NCI-H460 (cell line): ENCODE measurements around the gene SEPTIN6. TPM values are rescaled to one million over a fixed set of nuclear protein-coding genes. Genes with fewer than 3 reads are reported as not detected.

Source experiments
- DNase-seq: peaks from one replicate; pipeline ENCODE4 v3.0.0-alpha.2; 2016; ENCODE audit warnings: low read depth; ENCODE audit errors: extremely low read depth
- small RNA-seq, 2 experiments: library from RNA; depleted of rRNA; stranded (forward); fragments of <200 nt; gene quantifications; one replicate each; pipeline ENCODE3, GENCODE V24; 2014
- total RNA-seq: library from RNA; depleted of rRNA; stranded (reverse); fragments of >200 nt; shearing (Covaris generic); gene quantifications from 2 replicates; pipeline ENCODE4 v1.2.3, GENCODE V29; 2014; rRNA removed

Gene SEPTIN6
- total RNA-seq, 1 experiment from 2014 or later, result 8.9 TPM

DNA sequence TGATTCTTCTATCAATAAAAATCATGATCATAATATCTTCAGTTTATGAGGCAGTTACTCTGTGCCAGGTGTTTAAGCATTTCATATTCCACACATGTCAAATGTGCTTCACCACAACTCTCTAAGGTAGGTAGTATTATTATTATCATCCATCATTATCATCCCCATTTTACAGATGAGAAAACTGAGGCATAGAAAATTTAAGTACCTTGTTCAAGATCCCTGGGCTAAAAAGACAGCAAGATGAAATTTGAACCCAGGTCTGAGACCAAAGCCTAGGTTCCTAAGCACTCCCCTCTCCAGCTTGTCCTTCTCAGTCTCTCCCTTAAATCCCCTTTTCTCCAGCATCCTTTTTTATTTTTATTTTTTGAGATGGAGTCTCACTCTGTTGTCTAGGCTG lies 33.4 kb downstream of the SEPTIN6 start:
- no peak for DNase-seq

DNA sequence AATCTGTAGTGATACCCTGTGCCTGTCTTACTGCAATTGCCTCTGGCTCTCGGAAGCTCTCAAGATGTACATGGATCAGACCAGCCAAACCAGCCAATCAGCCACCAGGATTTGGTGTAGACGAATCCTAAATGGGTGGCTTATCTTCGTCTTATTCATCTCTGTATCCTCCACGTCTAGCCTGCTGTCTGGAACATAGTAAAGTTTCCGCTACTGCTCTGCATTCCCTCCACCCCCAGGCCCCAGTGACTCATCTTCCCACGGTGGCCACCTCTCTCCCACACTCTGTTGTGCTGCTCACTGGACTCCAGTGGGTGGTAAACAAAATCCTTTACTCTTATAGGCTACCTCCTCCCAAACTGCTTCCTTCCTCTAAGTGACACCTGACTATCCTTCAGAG lies 37.8 kb downstream of the SEPTIN6 start:
- no peak for DNase-seq

DNA sequence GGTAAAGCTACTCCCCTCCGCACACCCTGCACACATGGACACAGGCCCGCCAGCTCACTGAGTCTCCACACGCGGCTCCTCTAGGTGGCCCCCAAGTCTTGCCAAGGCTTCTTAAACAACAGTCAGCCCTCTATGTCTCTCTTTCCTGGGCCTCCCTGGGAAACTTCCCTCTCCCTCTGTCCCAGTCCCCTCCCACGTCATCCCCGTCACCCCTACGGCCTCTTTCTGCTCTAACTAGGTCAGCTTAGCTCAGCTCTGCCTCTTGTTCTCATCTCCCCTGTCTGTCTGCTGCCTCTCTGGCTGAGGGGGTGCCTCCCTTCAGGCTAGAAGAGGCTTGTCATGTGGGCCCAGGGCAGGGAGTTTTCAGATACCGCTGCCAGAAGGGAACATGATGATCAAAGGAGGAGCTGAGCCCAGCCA lies 38.8 kb downstream of the SEPTIN6 start:
- DNase-seq, result no peak

DNA sequence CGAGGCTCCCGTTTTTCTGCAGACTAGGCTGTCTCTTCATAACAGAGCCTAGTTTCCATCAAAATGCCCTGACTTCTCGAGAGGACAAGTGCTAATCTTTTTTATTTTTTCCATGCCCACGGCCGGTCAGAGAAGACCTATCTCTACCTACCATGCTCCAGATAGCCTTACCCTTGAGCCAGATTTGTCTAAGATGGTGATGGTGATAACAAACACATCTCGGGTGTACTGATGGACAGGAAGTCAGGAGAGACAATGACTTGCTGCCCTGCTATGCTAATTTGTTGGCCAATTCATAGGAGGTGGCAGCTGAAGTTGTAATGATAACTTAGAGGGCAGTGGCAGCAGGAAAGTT lies 44.6 kb downstream of the SEPTIN6 start:
- DNase-seq, result no peak

DNA sequence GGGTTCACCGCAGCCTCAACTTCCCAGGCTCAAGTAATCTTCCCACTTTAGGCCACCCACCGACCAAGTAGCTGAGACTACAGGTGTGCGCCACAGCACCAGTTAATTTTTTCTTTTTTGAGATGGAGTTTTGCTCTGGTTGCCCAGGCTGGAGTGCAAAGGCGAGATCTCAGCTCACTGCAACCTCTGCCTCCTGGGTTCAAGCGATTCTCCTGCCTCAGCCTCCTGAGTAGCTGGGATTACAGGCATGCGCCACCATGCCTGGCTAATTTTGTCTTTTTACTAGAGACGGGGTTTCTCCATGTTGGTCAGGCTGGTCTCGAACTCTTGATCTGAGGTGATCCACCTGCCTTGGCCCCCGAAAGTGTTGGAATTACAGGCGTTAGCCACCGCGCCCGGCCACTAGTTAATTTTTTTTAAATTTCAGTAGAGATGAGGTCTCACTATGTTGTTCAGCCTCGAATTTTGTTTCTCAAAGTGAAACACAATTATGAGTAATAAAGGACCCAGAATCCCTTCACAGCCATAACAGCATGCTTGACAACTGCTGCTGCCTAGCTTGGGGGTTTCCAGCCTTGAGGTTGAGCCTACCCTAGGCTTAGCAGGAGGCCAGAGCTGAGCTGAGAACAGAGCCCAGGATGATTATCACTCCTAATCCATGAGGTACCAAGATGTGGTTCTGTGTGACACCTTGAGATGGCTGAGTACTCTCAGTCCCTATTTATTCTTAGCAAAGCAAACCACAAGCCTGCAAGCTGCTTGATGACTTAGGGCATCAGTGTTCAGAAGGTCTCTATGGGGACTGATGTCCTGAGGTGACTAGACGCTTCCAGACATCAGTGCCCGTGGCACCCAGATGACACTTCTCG lies 45.2 kb downstream of the SEPTIN6 start:
- DNase-seq, result no peak

DNA sequence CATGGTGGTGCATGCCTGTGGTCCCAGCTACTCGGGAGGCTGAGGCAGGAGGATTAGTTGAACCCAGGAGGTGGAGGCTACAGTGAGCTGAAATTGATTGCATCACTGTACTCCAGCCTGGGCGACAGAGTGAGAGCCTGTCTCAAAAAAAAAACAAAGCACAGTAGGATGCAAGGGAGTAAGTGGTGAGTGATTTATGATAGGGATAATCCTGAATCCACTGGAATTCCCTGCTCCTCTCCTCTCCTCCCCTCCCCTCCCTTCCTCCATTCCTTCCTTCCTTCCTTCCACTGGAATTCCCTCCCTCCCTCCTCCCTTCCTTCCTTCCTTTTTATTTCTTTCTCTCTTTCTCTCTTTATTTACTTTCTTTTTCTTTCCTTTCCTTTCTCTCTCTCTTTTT lies 45.9 kb downstream of the SEPTIN6 start:
- DNase-seq, result no peak

DNA sequence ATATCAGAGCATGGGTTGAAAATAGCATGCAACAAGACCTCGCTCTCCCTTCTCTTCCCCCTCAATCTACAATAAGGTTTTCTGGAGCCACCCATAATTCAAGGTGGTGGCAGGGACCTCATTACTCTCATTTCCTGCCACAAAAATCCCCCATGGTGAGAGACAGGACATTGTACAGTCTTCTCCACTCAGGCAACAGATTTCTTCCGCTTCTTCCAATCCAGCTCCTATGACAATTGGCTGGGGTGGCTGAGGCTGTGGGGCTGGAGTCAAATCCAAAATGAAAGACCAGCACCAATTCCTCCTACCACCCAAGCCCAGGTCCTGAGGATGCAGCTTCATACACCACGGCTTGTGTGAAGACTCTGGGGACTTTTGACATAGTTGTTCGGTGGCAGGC lies 46.5 kb downstream of the SEPTIN6 start:
- no peak for DNase-seq

DNA sequence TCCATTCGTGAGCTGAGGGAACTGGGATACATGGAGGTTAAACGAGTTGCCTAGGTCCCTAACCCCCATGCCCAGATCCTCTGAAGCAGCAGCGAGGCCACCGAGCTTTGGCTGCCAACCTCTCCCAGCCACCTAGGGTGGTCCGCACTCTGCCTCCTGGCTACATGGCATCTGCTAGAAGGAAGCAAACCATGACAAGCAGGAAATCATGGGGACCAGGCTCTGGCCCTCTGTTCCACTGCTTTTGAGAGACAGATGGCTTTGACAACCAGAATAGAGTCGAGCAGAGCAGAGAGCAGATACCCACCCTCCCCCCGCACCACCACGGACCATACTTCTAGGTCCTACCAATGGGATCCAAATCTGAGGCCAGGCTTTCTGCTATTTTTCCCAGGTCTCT lies 49.3 kb downstream of the SEPTIN6 start:
- no peak for DNase-seq

Small RNAs within 50 kb of the gene (small RNA-seq; reads per million reads assigned to genes)
- gene MIR766, result 0.10 to 10.8 reads per million in 2 experiments

Other genes with a start within 250 kb of the SEPTIN6 start
- 695 and 806 TPM in 2 replicates for gene SLC25A5, start 224.7 kb downstream of the SEPTIN6 start, total RNA-seq
- 53.3 and 59.7 TPM in 2 replicates for gene STEEP1, start 127.8 kb downstream of the SEPTIN6 start, total RNA-seq
- 98.0 and 105 TPM in 2 replicates for gene UBE2A, start 118.6 kb downstream of the SEPTIN6 start, total RNA-seq
- 15.3 and 15.4 TPM in 2 replicates for gene NKRF, start 86.7 kb downstream of the SEPTIN6 start, total RNA-seq
- gene SOWAHD, start 65.4 kb upstream of the SEPTIN6 start, total RNA-seq, result not detected in 2 replicates
- gene RPL39, start 98.5 kb upstream of the SEPTIN6 start, total RNA-seq, result 6,322 and 6,424 TPM in 2 replicates
- gene UPF3B, start 159.8 kb upstream of the SEPTIN6 start, total RNA-seq, result 6.6 and 11.6 TPM in 2 replicates
- 26.2 and 30.3 TPM in 2 replicates for gene RNF113A, start 178.6 kb upstream of the SEPTIN6 start, total RNA-seq
- gene NDUFA1, start 178.7 kb upstream of the SEPTIN6 start, total RNA-seq, result 194 and 198 TPM in 2 replicates
- gene AKAP14, start 202.7 kb upstream of the SEPTIN6 start, total RNA-seq, result not detected in 2 replicates